H9 (cell line): ENCODE measurements around the gene SLAMF1. TPM values are rescaled to one million over a fixed set of nuclear protein-coding genes. Genes with fewer than 3 reads are reported as not detected.

ENCODE experiments used
- DNase-seq: peaks from one replicate; pipeline ENCODE4 v3.0.0-alpha.2; 2017
- H2AFZ ChIP-seq: one replicate; pipeline ENCODE4 v1.6.1; 2013; ENCODE audit warnings: mild to moderate bottlenecking, low read length, control low read depth, moderate library complexity
- H2AK5ac ChIP-seq: 2 replicates; pipeline ENCODE4 v1.6.1; 2013; ENCODE audit warnings: low read length, control low read depth, mixed read lengths; ENCODE audit not compliant: insufficient read length
- H2BK120ac ChIP-seq: one replicate; pipeline ENCODE4 v1.6.1; 2013; ENCODE audit warnings: low read depth, mild to moderate bottlenecking, low read length, control low read depth, inconsistent platforms; ENCODE audit not compliant: poor library complexity, severe bottlenecking
- H2BK12ac ChIP-seq: 2 replicates; pipeline ENCODE4 v1.6.1; 2013; ENCODE audit warnings: low read length, control low read depth, mixed read lengths, low read depth; ENCODE audit not compliant: insufficient read length
- H2BK15ac ChIP-seq: 2 replicates; pipeline ENCODE4 v1.6.1; 2013; ENCODE audit warnings: low read depth, low read length, control low read depth
- H2BK20ac ChIP-seq: one replicate; pipeline ENCODE4 v1.6.1; 2013; ENCODE audit warnings: low read depth, mild to moderate bottlenecking, low read length, control low read depth, inconsistent platforms; ENCODE audit not compliant: poor library complexity, severe bottlenecking
- H2BK5ac ChIP-seq: 2 replicates; pipeline ENCODE4 v1.6.1; 2013; ENCODE audit warnings: low read length, control low read depth, mixed read lengths; ENCODE audit not compliant: insufficient read length
- H3K14ac ChIP-seq: 2 replicates; pipeline ENCODE4 v1.6.1; 2013; ENCODE audit warnings: low read length, control low read depth; ENCODE audit not compliant: insufficient read depth
- H3K18ac ChIP-seq: 2 replicates; pipeline ENCODE4 v1.6.1; 2013; ENCODE audit warnings: low read depth, mild to moderate bottlenecking, mixed read lengths, low read length, control low read depth; ENCODE audit not compliant: insufficient read length
- H3K23ac ChIP-seq: 2 replicates; pipeline ENCODE4 v1.6.1; 2013; ENCODE audit warnings: low read length, control low read depth, mixed read lengths, low read depth; ENCODE audit not compliant: insufficient read length
- H3K23me2 ChIP-seq: 2 replicates; pipeline ENCODE4 v1.6.1; 2013; ENCODE audit warnings: low read depth, mild to moderate bottlenecking, mixed read lengths, low read length, control low read depth; ENCODE audit not compliant: insufficient read length, poor library complexity, severe bottlenecking
- H3K27ac ChIP-seq: 2 replicates; pipeline ENCODE4 v1.5.1; 2013; ENCODE audit warnings: low read length, control low read depth, mixed read lengths, low read depth; ENCODE audit not compliant: insufficient read length
- H3K27me3 ChIP-seq: 2 replicates; pipeline ENCODE4 v1.6.1; 2013; ENCODE audit warnings: low read length, control low read depth, inconsistent platforms; ENCODE audit not compliant: insufficient read depth
- H3K4ac ChIP-seq: 2 replicates; pipeline ENCODE4 v1.6.1; 2013; ENCODE audit warnings: low read depth, mild to moderate bottlenecking, control low read depth, inconsistent platforms, low read length, moderate library complexity
- H3K4me1 ChIP-seq: 2 replicates; pipeline ENCODE4 v1.6.1; 2013; ENCODE audit warnings: low read length, control low read depth, inconsistent platforms; ENCODE audit not compliant: insufficient read depth
- H3K4me2 ChIP-seq: 2 replicates; pipeline ENCODE4 v1.6.1; 2013; ENCODE audit warnings: low read length, control low read depth, mixed read lengths; ENCODE audit not compliant: insufficient read length, insufficient read depth
- H3K56ac ChIP-seq: 2 replicates; pipeline ENCODE4 v1.6.1; 2013; ENCODE audit warnings: low read depth, mild to moderate bottlenecking, mixed read lengths, low read length, control low read depth; ENCODE audit not compliant: insufficient read length
- H3K79me1 ChIP-seq: 2 replicates; pipeline ENCODE4 v1.6.1; 2013; ENCODE audit warnings: low read depth, mild to moderate bottlenecking, moderate library complexity, low read length, control low read depth, inconsistent platforms; ENCODE audit not compliant: insufficient read depth, poor library complexity, severe bottlenecking
- H3K79me2 ChIP-seq: 2 replicates; pipeline ENCODE4 v1.6.1; 2013; ENCODE audit warnings: low read length, control low read depth, inconsistent platforms; ENCODE audit not compliant: insufficient read depth
- H3K9ac ChIP-seq: 2 replicates; pipeline ENCODE4 v1.6.1; 2013; ENCODE audit warnings: low read length, control low read depth, mixed read lengths; ENCODE audit not compliant: insufficient read length; ENCODE audit errors: extremely low read depth
- H3K9me3 ChIP-seq: one replicate; pipeline ENCODE4 v1.6.1; 2013; ENCODE audit warnings: low read depth, low read length, inconsistent platforms; ENCODE audit not compliant: control insufficient read depth
- H3T11ph ChIP-seq: one replicate; pipeline ENCODE4 v1.6.1; 2013; ENCODE audit warnings: mild to moderate bottlenecking, low read length, control low read depth, inconsistent platforms
- H4K20me1 ChIP-seq: one replicate; pipeline ENCODE4 v1.6.1; 2013; ENCODE audit not compliant: control insufficient read depth, insufficient read length, insufficient read depth
- H4K5ac ChIP-seq: 2 replicates; pipeline ENCODE4 v1.6.1; 2013; ENCODE audit warnings: low read depth, mild to moderate bottlenecking, mixed read lengths, low read length, control low read depth; ENCODE audit not compliant: insufficient read length
- H4K8ac ChIP-seq: replicated peaks from 2 replicates; pipeline ENCODE4 v1.6.1; 2013; ENCODE audit warnings: low read length, control low read depth, mixed read lengths, low read depth; ENCODE audit not compliant: insufficient read length
- H4K91ac ChIP-seq: 2 replicates; pipeline ENCODE4 v1.6.1; 2013; ENCODE audit warnings: low read depth, mild to moderate bottlenecking, moderate library complexity, mixed read lengths, low read length, control low read depth; ENCODE audit not compliant: insufficient read length
- H3K27ac Mint-ChIP-seq, 3 experiments: 2 replicates in 2 of 3; 3 replicates in 1 of 3; pipeline ENCODE4 v1.8.0; 2020 to 2021; ENCODE audit warnings: mixed read lengths in 3 of 3, mild to moderate bottlenecking in 1 of 3, moderate library complexity in 1 of 3
- H3K27me3 Mint-ChIP-seq: 2 replicates; pipeline ENCODE4 v1.8.0; 2021; ENCODE audit warnings: low read depth, mild to moderate bottlenecking, moderate library complexity, mixed read lengths
- H3K36me3 Mint-ChIP-seq, 3 experiments: 2 replicates in 2 of 3; 3 replicates in 1 of 3; pipeline ENCODE4 v1.8.0; 2020 to 2021; ENCODE audit warnings: low read depth in 3 of 3, mixed read lengths in 3 of 3; ENCODE audit not compliant: insufficient read depth in 1 of 3
- H3K4me1 Mint-ChIP-seq, 2 experiments: 2 replicates each; pipeline ENCODE4 v1.8.0; 2020; ENCODE audit warnings: mixed read lengths in 2 of 2
- H3K4me3 Mint-ChIP-seq, 2 experiments: 2 replicates in 1 of 2; 3 replicates in 1 of 2; pipeline ENCODE4 v1.8.0; 2020 to 2021; ENCODE audit warnings: mild to moderate bottlenecking in 2 of 2, mixed read lengths in 2 of 2, moderate library complexity in 1 of 2
- H3K9me3 Mint-ChIP-seq, 2 experiments: 2 replicates in 1 of 2; 3 replicates in 1 of 2; pipeline ENCODE4 v1.8.0; 2020; ENCODE audit warnings: mild to moderate bottlenecking in 2 of 2, mixed read lengths in 2 of 2, moderate library complexity in 1 of 2
- total RNA-seq: library from RNA; stranded (reverse); gene quantifications from 2 replicates; pipeline ENCODE4 v1.2.1, GENCODE V29; 2021
- TF ChIP-seq, protein P1 (sequence below): fragments of 200-600 bp; sonication (generic); conservative IDR thresholded peaks from 3 replicates; pipeline ENCODE4 v1.8.0; 2021; ENCODE audit warnings: antibody characterized with exemption, mild to moderate bottlenecking

SLAMF1 gene
- total RNA-seq, 1 experiment from 2014 or later, result not detected

DNA sequence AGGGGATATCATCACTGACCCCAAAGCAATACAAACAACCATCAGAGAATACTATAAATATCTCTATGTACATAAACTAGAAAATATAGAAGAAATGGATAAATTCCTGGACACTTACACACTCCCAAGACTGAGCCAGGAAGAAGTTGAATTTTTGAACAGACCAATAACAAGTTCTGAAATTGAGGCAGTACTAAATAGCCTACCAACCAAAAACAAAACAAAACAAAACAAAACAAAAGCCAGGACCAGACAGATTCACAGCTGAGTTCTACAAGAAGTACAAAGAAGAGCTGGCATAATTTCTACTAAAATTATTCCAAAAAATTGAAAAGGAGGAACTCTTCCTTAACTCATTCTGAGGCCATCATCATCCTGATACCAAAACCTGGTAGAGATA, 86.0 kb downstream of the SLAMF1 start:
- H2BK20ac ChIP-seq, result no peak overlapping the region
- Mint-ChIP-seq H3K27me3 (peaks cover 2% of the 10 kb centered on the region), H3K36me3 (peaks cover 0 to 15% (median 4%) of the 10 kb centered on the region in 3 experiments; a peak in 4 of 7 replicates), H3K9me3 (peaks cover 9 to 14% of the 10 kb centered on the region in 2 experiments), H3K27ac (no peak overlapping the region), H3K4me1 (no peaks in the 10 kb centered on the region), H3K4me3 (no peak overlapping the region)
- no peak overlapping the region for H3K14ac ChIP-seq
- TF ChIP-seq, protein P1, sequence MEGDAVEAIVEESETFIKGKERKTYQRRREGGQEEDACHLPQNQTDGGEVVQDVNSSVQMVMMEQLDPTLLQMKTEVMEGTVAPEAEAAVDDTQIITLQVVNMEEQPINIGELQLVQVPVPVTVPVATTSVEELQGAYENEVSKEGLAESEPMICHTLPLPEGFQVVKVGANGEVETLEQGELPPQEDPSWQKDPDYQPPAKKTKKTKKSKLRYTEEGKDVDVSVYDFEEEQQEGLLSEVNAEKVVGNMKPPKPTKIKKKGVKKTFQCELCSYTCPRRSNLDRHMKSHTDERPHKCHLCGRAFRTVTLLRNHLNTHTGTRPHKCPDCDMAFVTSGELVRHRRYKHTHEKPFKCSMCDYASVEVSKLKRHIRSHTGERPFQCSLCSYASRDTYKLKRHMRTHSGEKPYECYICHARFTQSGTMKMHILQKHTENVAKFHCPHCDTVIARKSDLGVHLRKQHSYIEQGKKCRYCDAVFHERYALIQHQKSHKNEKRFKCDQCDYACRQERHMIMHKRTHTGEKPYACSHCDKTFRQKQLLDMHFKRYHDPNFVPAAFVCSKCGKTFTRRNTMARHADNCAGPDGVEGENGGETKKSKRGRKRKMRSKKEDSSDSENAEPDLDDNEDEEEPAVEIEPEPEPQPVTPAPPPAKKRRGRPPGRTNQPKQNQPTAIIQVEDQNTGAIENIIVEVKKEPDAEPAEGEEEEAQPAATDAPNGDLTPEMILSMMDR, result no peak
- no peaks in the 10 kb centered on the region for H3K23me2 ChIP-seq
- no peak overlapping the region for H3K27ac ChIP-seq
- no peak overlapping the region for H2BK12ac ChIP-seq
- no peak overlapping the region for H4K8ac ChIP-seq
- no peak overlapping the region for H4K91ac ChIP-seq
- no peak overlapping the region for H3K4ac ChIP-seq
- H3K4me2 ChIP-seq, result no peak overlapping the region
- H3K9ac ChIP-seq, result no peak overlapping the region
- no peak overlapping the region for H2BK5ac ChIP-seq
- H3K56ac ChIP-seq, result no peak overlapping the region
- no peak overlapping the region for H2AK5ac ChIP-seq
- H3K79me2 ChIP-seq, result no peaks in the 10 kb centered on the region
- H4K5ac ChIP-seq, result no peak overlapping the region
- H2BK15ac ChIP-seq, result no peak overlapping the region
- H3K23ac ChIP-seq, result no peak overlapping the region
- H2AFZ ChIP-seq, result no peak overlapping the region
- H4K20me1 ChIP-seq, result no peaks in the 10 kb centered on the region
- no peak overlapping the region for H3T11ph ChIP-seq
- no peaks in the 10 kb centered on the region for H3K4me1 ChIP-seq
- no peaks in the 10 kb centered on the region for H3K27me3 ChIP-seq
- H2BK120ac ChIP-seq, result no peak overlapping the region
- no peaks in the 10 kb centered on the region for H3K9me3 ChIP-seq
- no peaks in the 10 kb centered on the region for H3K79me1 ChIP-seq
- H3K18ac ChIP-seq, result no peak overlapping the region
- no peak for DNase-seq
